Measurements from ENCODE around the gene NAB2.

DNA sequence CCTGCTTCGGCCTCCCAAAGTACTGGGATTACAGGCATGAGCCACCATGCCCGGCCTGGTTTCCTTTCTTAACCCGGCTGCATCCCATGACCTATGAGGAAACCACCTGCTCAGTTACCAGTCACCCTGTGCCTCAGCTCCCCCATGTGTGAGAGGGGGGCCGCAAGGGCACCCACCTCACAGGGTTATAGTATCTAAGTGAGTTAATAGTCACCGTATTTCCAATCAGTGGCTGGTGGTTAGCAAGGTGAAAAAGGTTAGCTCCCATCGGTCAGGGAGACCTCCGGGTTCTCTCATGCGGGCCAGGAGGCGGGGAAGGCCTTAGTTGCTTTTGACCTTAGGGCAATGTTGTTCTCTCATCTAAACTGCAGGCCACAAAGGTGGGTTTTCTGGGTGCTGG lies 46.0 kb downstream of the NAB2 start:
- TF ChIP-seq TCF12 (IDR thresholded peaks at IDR 0.05; ENCODE audit: low read depth) (no peak), YY1 (IDR thresholded peaks at IDR 0.05; ENCODE audit: low read depth) (no peak), FOXM1 (IDR thresholded peaks at IDR 0.05; ENCODE audit: borderline replicate concordance, low read depth) (no peak), RAD21 (IDR thresholded peaks at IDR 0.05; ENCODE audit: low read depth) (no peak), EP300 (IDR thresholded peaks at IDR 0.05; ENCODE audit: borderline replicate concordance) (no peak), TEAD4 (IDR thresholded peaks at IDR 0.05) (no peak), TAF1 (IDR thresholded peaks at IDR 0.05; ENCODE audit: low read depth) (no peak), EGR1 (IDR thresholded peaks at IDR 0.05) (no peak), ZBTB7A (IDR thresholded peaks at IDR 0.05; ENCODE audit: low read depth) (no peak), NFIC (IDR thresholded peaks at IDR 0.05) (no peak), CREB1 (IDR thresholded peaks at IDR 0.05; ENCODE audit: low read depth) (no peak), CEBPB (IDR thresholded peaks at IDR 0.05) (no peak)
- TF ChIP-seq, protein P1, sequence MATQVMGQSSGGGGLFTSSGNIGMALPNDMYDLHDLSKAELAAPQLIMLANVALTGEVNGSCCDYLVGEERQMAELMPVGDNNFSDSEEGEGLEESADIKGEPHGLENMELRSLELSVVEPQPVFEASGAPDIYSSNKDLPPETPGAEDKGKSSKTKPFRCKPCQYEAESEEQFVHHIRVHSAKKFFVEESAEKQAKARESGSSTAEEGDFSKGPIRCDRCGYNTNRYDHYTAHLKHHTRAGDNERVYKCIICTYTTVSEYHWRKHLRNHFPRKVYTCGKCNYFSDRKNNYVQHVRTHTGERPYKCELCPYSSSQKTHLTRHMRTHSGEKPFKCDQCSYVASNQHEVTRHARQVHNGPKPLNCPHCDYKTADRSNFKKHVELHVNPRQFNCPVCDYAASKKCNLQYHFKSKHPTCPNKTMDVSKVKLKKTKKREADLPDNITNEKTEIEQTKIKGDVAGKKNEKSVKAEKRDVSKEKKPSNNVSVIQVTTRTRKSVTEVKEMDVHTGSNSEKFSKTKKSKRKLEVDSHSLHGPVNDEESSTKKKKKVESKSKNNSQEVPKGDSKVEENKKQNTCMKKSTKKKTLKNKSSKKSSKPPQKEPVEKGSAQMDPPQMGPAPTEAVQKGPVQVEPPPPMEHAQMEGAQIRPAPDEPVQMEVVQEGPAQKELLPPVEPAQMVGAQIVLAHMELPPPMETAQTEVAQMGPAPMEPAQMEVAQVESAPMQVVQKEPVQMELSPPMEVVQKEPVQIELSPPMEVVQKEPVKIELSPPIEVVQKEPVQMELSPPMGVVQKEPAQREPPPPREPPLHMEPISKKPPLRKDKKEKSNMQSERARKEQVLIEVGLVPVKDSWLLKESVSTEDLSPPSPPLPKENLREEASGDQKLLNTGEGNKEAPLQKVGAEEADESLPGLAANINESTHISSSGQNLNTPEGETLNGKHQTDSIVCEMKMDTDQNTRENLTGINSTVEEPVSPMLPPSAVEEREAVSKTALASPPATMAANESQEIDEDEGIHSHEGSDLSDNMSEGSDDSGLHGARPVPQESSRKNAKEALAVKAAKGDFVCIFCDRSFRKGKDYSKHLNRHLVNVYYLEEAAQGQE (IDR thresholded peaks at IDR 0.05; ENCODE audit: low read depth) = no peak
- TF ChIP-seq, protein P2, sequence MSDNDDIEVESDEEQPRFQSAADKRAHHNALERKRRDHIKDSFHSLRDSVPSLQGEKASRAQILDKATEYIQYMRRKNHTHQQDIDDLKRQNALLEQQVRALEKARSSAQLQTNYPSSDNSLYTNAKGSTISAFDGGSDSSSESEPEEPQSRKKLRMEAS (IDR thresholded peaks at IDR 0.05) = no peak

Measured in Ishikawa (cell line).